PC-3 (cell line): ENCODE measurements around the gene VDR. TPM values are rescaled to one million over a fixed set of nuclear protein-coding genes. Genes with fewer than 3 reads are reported as not detected.
A peak's percentile ranks its signal among the peaks of the same experiment; 100 is the strongest.

ENCODE experiments used
- ATAC-seq: fragments of 200-7000 bp; cut with Tn5 transposase; 2 replicates; pipeline ENCODE4 v1.9.1; 2020; ENCODE audit warnings: mild to moderate bottlenecking, moderate library complexity
- BruUV-seq: library from RNA; stranded (reverse); fragments of 400-500 nt; replicated peaks from 2 replicates; lab custom pipeline; 2021; lab: Mats Ljungman, UMichigan
- CTCF ChIA-PET: fragments of 300-600 bp; sonication (Branson Sonifier 250); formaldehyde crosslinking; loops from one replicate; lab custom pipeline; 2022; ENCODE audit warnings: antibody characterized with exemption; lab: Charles Lee
- POLR2A ChIA-PET: fragments of 300-600 bp; sonication (Branson Sonifier 250); formaldehyde crosslinking; loops from one replicate; lab custom pipeline; 2022; ENCODE audit warnings: antibody characterized with exemption; ENCODE audit not compliant: unreplicated experiment; lab: Charles Lee
- DNase-seq: peaks from one replicate; pipeline ENCODE4 v3.0.0-alpha.2; 2015
- H2AFZ ChIP-seq: fragments of 300-600 bp; sonication (generic); 2 replicates; pipeline ENCODE4 v1.6.0; 2016; ENCODE audit warnings: antibody characterized with exemption, low read length
- H3F3A ChIP-seq: fragments of 300-600 bp; sonication (generic); one replicate; pipeline ENCODE4 v1.6.0; 2017; ENCODE audit warnings: antibody characterized with exemption, low read length, control low read depth, mild to moderate bottlenecking; ENCODE audit not compliant: unreplicated experiment
- H3K27ac ChIP-seq: fragments of 300-600 bp; sonication (generic); 2 replicates; pipeline ENCODE4 v1.5.1; 2016; ENCODE audit warnings: mild to moderate bottlenecking, low read length
- H3K27me3 ChIP-seq: fragments of 300-600 bp; sonication (generic); 2 replicates; pipeline ENCODE4 v1.6.1; 2016; ENCODE audit warnings: low read length, mixed read lengths
- H3K36me3 ChIP-seq: fragments of 300-600 bp; sonication (generic); 2 replicates; pipeline ENCODE4 v1.6.1; 2016; ENCODE audit warnings: low read depth, mixed run types, low read length, mixed read lengths
- H3K4me1 ChIP-seq: fragments of 300-600 bp; sonication (generic); 2 replicates; pipeline ENCODE4 v1.5.1; 2016; ENCODE audit warnings: low read length; ENCODE audit not compliant: insufficient read depth
- H3K4me2 ChIP-seq: fragments of 300-600 bp; sonication (generic); 2 replicates; pipeline ENCODE4 v1.6.0; 2016; ENCODE audit warnings: low read length
- H3K4me3 ChIP-seq: fragments of 300-600 bp; sonication (generic); 2 replicates; pipeline ENCODE4 v1.5.1; 2016; ENCODE audit warnings: mild to moderate bottlenecking, low read length, mixed read lengths
- H3K79me2 ChIP-seq: fragments of 300-600 bp; sonication (generic); 2 replicates; pipeline ENCODE4 v1.6.1; 2017; ENCODE audit warnings: low read length, mixed read lengths
- H3K9ac ChIP-seq: fragments of 300-600 bp; sonication (generic); 2 replicates; pipeline ENCODE4 v1.6.0; 2016; ENCODE audit warnings: mild to moderate bottlenecking, low read length
- H3K9me2 ChIP-seq: fragments of 300-600 bp; sonication (generic); replicated peaks from 2 replicates; pipeline ENCODE4 v1.6.1; 2016; ENCODE audit warnings: mixed run types, low read length, mixed read lengths
- H3K9me3 ChIP-seq: fragments of 300-600 bp; sonication (generic); 2 replicates; pipeline ENCODE4 v1.6.1; 2016; ENCODE audit warnings: low read length, mixed read lengths
- H4K20me1 ChIP-seq: fragments of 300-600 bp; sonication (generic); 2 replicates; pipeline ENCODE4 v1.6.1; 2016; ENCODE audit warnings: low read length, mixed read lengths
- EZH2 ChIP-seq: fragments of 300-600 bp; sonication (generic); IDR thresholded peaks from one replicate; pipeline ENCODE4 v1.6.1; 2017; ENCODE audit warnings: antibody characterized with exemption, mild to moderate bottlenecking, low read length; ENCODE audit not compliant: unreplicated experiment
- EZH2phosphoT487 ChIP-seq: fragments of 300-600 bp; sonication (generic); IDR thresholded peaks from 2 replicates; pipeline ENCODE4 v1.6.1; 2018; ENCODE audit warnings: mild to moderate bottlenecking, antibody characterized with exemption, low read length, borderline replicate concordance
- intact Hi-C: fragments of 100-400 bp; cut with micrococcal nuclease; formaldehyde crosslinking; loops from 2 replicates; pipeline ENCODE4 v1.9.0; 2023
- total RNA-seq: library from RNA; depleted of rRNA; stranded (reverse); fragments of >200 nt; gene quantifications from 2 replicates; pipeline ENCODE4 v1.2.3, GENCODE V29; 2014
- TF ChIP-seq, protein P1 (sequence below): fragments of 300-600 bp; sonication (generic); conservative IDR thresholded peaks from 2 replicates; pipeline ENCODE4 v1.5.1; 2017; ENCODE audit warnings: antibody characterized with exemption, low read depth, mild to moderate bottlenecking, low read length

Gene VDR
- total RNA-seq, 1 experiment from 2014 or later: 19.9 TPM

DNA sequence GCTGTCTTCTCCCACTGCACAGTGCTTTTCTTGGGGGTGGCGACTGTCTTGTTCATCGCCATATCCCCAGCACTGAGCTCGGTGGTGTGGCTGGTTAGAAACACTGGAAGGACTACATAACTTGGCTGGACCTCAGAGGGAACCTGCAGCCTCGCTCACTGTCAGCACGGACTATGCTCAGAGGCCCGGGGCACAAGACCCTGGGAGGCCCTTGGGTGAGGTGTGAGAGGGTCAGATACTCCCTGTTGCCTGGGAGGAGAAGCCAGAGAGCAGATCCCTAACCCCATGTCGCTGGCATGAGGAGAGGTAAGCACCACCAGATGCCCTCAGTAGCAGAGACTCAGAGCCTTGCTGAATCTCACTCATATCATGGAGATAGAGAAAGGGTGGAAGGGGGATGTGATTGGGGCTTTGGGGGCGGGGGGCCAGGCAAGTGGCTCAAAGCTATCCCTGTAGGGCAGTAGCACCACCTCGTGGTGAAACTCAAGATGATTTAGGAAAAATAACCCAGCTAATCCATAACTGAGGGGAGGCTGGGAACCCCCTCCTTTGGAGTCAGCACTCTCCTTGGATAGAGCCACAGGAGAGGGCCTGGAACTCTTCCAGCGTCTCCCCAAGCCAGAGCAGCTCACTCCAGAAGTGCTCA lies 66.4 kb downstream of the VDR start:
- ATAC-seq (peak; percentile 43), DNase-seq (peak; percentile 65)
- no peak overlapping the region for H3K4me3 ChIP-seq
- no peaks in the 10 kb centered on the region for H3F3A ChIP-seq
- no peaks in the 10 kb centered on the region for H4K20me1 ChIP-seq
- POLR2A ChIA-PET: no interaction called here
- CTCF ChIA-PET: interaction anchor here (0.6 to 2.3 kb wide), 25 partner anchors 18 to 1249 kb away, joined by 3 to 16 read pairs (median 4); partner anchors contain the start of genes HDAC7 and VDR
- no peak overlapping the region for H3K27ac ChIP-seq
- H3K4me2 ChIP-seq: no peak overlapping the region
- TF ChIP-seq EZH2 (no peak), EZH2phosphoT487 (no peak)
- TF ChIP-seq, protein P1, sequence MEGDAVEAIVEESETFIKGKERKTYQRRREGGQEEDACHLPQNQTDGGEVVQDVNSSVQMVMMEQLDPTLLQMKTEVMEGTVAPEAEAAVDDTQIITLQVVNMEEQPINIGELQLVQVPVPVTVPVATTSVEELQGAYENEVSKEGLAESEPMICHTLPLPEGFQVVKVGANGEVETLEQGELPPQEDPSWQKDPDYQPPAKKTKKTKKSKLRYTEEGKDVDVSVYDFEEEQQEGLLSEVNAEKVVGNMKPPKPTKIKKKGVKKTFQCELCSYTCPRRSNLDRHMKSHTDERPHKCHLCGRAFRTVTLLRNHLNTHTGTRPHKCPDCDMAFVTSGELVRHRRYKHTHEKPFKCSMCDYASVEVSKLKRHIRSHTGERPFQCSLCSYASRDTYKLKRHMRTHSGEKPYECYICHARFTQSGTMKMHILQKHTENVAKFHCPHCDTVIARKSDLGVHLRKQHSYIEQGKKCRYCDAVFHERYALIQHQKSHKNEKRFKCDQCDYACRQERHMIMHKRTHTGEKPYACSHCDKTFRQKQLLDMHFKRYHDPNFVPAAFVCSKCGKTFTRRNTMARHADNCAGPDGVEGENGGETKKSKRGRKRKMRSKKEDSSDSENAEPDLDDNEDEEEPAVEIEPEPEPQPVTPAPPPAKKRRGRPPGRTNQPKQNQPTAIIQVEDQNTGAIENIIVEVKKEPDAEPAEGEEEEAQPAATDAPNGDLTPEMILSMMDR: peak; percentile 71
- H3K79me2 ChIP-seq: no peaks in the 10 kb centered on the region
- no peaks in the 10 kb centered on the region for H3K9me3 ChIP-seq
- intact Hi-C loops: loop anchor here (1.0 to 2.0 kb wide), 2 partner anchors 96 to 123 kb away; no protein-coding TSS in a partner anchor
- no peak overlapping the region for H3K9ac ChIP-seq
- no peaks in the 10 kb centered on the region for H3K27me3 ChIP-seq
- no peaks in the 10 kb centered on the region for H3K36me3 ChIP-seq
- peaks cover 25% of the 10 kb centered on the region for H3K4me1 ChIP-seq
- BruUV-seq: no TSS peak
- H3K9me2 ChIP-seq: no peaks in the 10 kb centered on the region
- no peak overlapping the region for H2AFZ ChIP-seq

DNA sequence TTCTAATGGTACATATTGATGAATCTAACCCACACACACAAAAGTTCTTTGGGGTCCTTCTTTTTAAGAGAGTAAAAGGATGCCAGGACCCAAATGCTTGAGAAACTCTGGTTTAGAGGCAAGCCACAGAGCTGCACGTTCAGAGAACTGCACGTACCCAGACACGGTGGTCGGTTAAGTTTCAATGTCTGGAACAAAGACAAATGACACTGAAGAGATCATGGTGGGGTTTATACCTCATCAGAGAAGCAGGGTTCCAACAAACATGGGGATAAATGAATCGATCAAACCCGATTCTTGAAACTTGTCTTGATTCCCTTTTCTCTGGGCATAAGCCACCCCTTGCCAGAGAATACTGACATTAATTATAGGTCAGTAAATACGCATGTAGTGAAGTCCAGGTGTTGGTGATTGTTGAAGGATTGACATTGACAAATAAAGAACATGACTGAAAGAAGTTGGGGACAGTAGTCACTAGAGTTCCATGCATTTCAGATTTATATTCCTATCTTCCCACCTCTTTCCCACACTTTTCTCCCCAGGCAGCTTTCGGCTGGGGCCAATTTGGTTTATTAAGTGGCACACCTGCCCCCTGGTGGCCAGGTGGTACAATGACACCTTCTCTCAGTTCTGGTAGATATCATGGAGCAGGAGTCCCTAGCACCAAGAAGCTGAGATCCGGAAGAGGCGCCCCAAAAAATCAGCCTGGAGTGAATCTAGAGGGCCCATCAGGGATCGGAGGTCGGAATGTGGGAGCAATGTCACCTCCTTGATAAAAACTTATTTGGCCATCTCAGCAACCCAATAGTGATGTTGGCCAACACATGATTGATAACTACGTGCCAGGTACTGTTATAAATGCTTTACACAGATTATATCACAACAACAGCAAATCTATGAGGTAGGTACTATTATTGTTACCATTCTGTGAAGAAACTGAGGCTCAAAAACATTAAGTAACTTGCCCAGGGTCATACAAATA lies 67.3 kb downstream of the VDR start:
- BruUV-seq: no TSS peak
- no peak for TF ChIP-seq EZH2
- TF ChIP-seq, protein P1: peak; percentile 93
- Histone ChIP-seq H3K9ac (no peak overlapping the region), H3K4me3 (no peak overlapping the region), H2AFZ (no peak overlapping the region), H3K4me2 (no peak overlapping the region), H3K27ac (no peak overlapping the region), H3K36me3 (no peaks in the 10 kb centered on the region), H3K27me3 (no peaks in the 10 kb centered on the region), H3K9me3 (no peaks in the 10 kb centered on the region), H3K4me1 (peaks cover 25% of the 10 kb centered on the region), H4K20me1 (no peaks in the 10 kb centered on the region), H3F3A (no peaks in the 10 kb centered on the region), H3K9me2 (no peaks in the 10 kb centered on the region), H3K79me2 (no peaks in the 10 kb centered on the region)
- peak; percentile 47 for ATAC-seq
- CTCF ChIA-PET: interaction anchor here (0.6 to 2.3 kb wide), 12 partner anchors 17 to 112 kb away, joined by 3 to 16 read pairs (median 4); partner anchors contain the start of gene HDAC7
- intact Hi-C loops: loop anchor here (1.0 to 2.0 kb wide), 5 partner anchors 17 to 122 kb away; no protein-coding TSS in a partner anchor
- POLR2A ChIA-PET: no interaction called here
- peak; percentile 89 for DNase-seq
